Smooth muscle cell (in vitro differentiated cells): ENCODE measurements around the gene PRSS21. TPM values are rescaled to one million over a fixed set of nuclear protein-coding genes. Genes with fewer than 3 reads are reported as not detected.

Experiments
- DNase-seq: peaks from one replicate; lab custom pipeline; 2025; ENCODE audit not compliant: unreplicated experiment; lab: John Stamatoyannopoulos, UW
- H2AFZ ChIP-seq: fragments of 200-600 bp; sonication (generic); 2 replicates; pipeline ENCODE4 v1.6.0; 2016; ENCODE audit warnings: antibody characterized with exemption, low read depth, mild to moderate bottlenecking
- H3F3A ChIP-seq: fragments of 200-600 bp; sonication (generic); 2 replicates; pipeline ENCODE4 v1.6.0; 2017; ENCODE audit warnings: antibody characterized with exemption, low read depth
- H3K27ac ChIP-seq: fragments of 200-600 bp; sonication (generic); 2 replicates; pipeline ENCODE4 v1.5.1; 2016; ENCODE audit warnings: low read depth, mild to moderate bottlenecking
- H3K27me3 ChIP-seq: fragments of 200-600 bp; sonication (generic); 2 replicates; pipeline ENCODE4 v1.6.1; 2016; ENCODE audit warnings: low read depth, mild to moderate bottlenecking
- H3K36me3 ChIP-seq: fragments of 200-600 bp; sonication (generic); 2 replicates; pipeline ENCODE4 v1.5.1; 2016; ENCODE audit warnings: low read depth
- H3K4me1 ChIP-seq: fragments of 200-600 bp; sonication (generic); 2 replicates; pipeline ENCODE4 v1.5.1; 2016; ENCODE audit warnings: low read depth
- H3K4me2 ChIP-seq: fragments of 200-600 bp; sonication (generic); 2 replicates; pipeline ENCODE4 v1.6.0; 2016; ENCODE audit warnings: mild to moderate bottlenecking
- H3K4me3 ChIP-seq: fragments of 200-600 bp; sonication (generic); 2 replicates; pipeline ENCODE4 v1.5.1; 2016; ENCODE audit warnings: mild to moderate bottlenecking
- H3K79me2 ChIP-seq: fragments of 200-600 bp; sonication (generic); 2 replicates; pipeline ENCODE4 v1.6.0; 2016; ENCODE audit warnings: low read depth, mild to moderate bottlenecking
- H3K9ac ChIP-seq: fragments of 200-600 bp; sonication (generic); 2 replicates; pipeline ENCODE4 v1.6.0; 2016; ENCODE audit warnings: low read depth
- H3K9me3 ChIP-seq: fragments of 200-600 bp; sonication (generic); replicated peaks from 2 replicates; pipeline ENCODE4 v1.5.1; 2016; ENCODE audit warnings: low read depth
- H4K20me1 ChIP-seq: fragments of 200-600 bp; sonication (generic); 2 replicates; pipeline ENCODE4 v1.6.0; 2016; ENCODE audit warnings: low read depth
- CTCF ChIP-seq: fragments of 200-600 bp; sonication (generic); IDR thresholded peaks from 2 replicates; pipeline ENCODE4 v1.5.1; 2017; ENCODE audit warnings: borderline replicate concordance, mild to moderate bottlenecking, antibody characterized with exemption; ENCODE audit not compliant: insufficient read depth, poor library complexity, severe bottlenecking
- WGBS: methylation state at CpG from one replicate; pipeline ENCODE4 v1.1.7; 2016; ENCODE audit warnings: low lambda C conversion rate; 5-methylcytosine and 5-hydroxymethylcytosine counted together
- polyA plus RNA-seq: library from polyadenylated mRNA; unstranded; fragments of >200 nt; fragmentation: Nextera tagmentation; extraction: Ambion mirVana; gene quantifications from 2 replicates; pipeline ENCODE4 v1.2.1, GENCODE V29; 2016
- total RNA-seq: library from RNA; depleted of rRNA; stranded (reverse); fragments of >200 nt; gene quantifications from 2 replicates; pipeline ENCODE4 v1.2.3, GENCODE V29; 2014

Gene PRSS21
- total and polyA plus RNA-seq, 2 experiments from 2014 or later, result not detected

GRCh38 chr16:2835638-2836493, 18.8 kb downstream of the PRSS21 start:
- Histone ChIP-seq H3K79me2 (no peaks in the 10 kb centered on the region), H3K9me3 (no peaks in the 10 kb centered on the region), H3K27ac (peak overlapping the region; percentile 44), H3K4me1 (no peaks in the 10 kb centered on the region), H3K36me3 (no peaks in the 10 kb centered on the region), H3F3A (peaks cover 7% of the 10 kb centered on the region), H3K4me3 (no peak overlapping the region), H3K4me2 (peak overlapping the region; percentile 69), H3K9ac (no peak overlapping the region), H4K20me1 (no peaks in the 10 kb centered on the region), H3K27me3 (no peaks in the 10 kb centered on the region), H2AFZ (no peak overlapping the region)
- TF ChIP-seq CTCF, result no peak
- DNase-seq, result no peak
- 26% methylated on average over 22 of the region's 22 CpGs for WGBS

- no peak overlapping the region for H3K9ac ChIP-seq
- no peaks in the 10 kb centered on the region for H3K79me2 ChIP-seq
- H3K9me3 ChIP-seq, result no peaks in the 10 kb centered on the region
- H3K27ac ChIP-seq, result peak overlapping the region; percentile 35
- no peak overlapping the region for H2AFZ ChIP-seq
- H3K4me3 ChIP-seq, result no peak overlapping the region
- H3F3A ChIP-seq, result peaks cover 7% of the 10 kb centered on the region
- DNase-seq, result no peak
- WGBS, result 89% methylated on average over 13 of the region's 13 CpGs
- no peaks in the 10 kb centered on the region for H3K36me3 ChIP-seq
- no peaks in the 10 kb centered on the region for H3K4me1 ChIP-seq
- no peaks in the 10 kb centered on the region for H4K20me1 ChIP-seq
- H3K27me3 ChIP-seq, result no peaks in the 10 kb centered on the region
- no peak overlapping the region for H3K4me2 ChIP-seq
- TF ChIP-seq CTCF, result no peak
These were observed 19.8 kb downstream of the PRSS21 start for GRCh38 chr16:2836646-2837508.

GRCh38 chr16:2838928-2839327, 21.9 kb downstream of the PRSS21 start:
- Histone ChIP-seq H3K4me3 (no peak overlapping the region), H3K4me2 (no peak overlapping the region), H3K27ac (no peak overlapping the region), H3K36me3 (no peaks in the 10 kb centered on the region), H3K4me1 (no peaks in the 10 kb centered on the region), H4K20me1 (no peaks in the 10 kb centered on the region), H2AFZ (no peak overlapping the region), H3K9ac (no peak overlapping the region), H3K9me3 (no peaks in the 10 kb centered on the region), H3F3A (peaks cover 7% of the 10 kb centered on the region), H3K27me3 (no peaks in the 10 kb centered on the region), H3K79me2 (no peaks in the 10 kb centered on the region)
- peak; percentile 84 for TF ChIP-seq CTCF
- DNase-seq, result peak; percentile 20
- WGBS, result 9% methylated on average over 12 of the region's 12 CpGs
